Neuronal stem cell (in vitro differentiated cells): ENCODE results near the gene NME2.
"Not testable (repeated sequence)": the region's sequence is repeated elsewhere in the genome, so short reads cannot be mapped to it uniquely, and the experiment has no call there.

Experiments
- DNase-seq: peaks from one replicate; pipeline ENCODE4 v3.0.0-alpha.2; 2013; ENCODE audit warnings: low spot score
- H2AFZ ChIP-seq: one replicate; pipeline ENCODE4 v1.6.1; 2013; ENCODE audit warnings: mild to moderate bottlenecking, low read length, inconsistent platforms
- H2AK5ac ChIP-seq: 2 replicates; pipeline ENCODE4 v1.6.1; 2013; ENCODE audit warnings: low read depth, mild to moderate bottlenecking, inconsistent platforms, low read length, moderate library complexity, mixed read lengths
- H2BK120ac ChIP-seq: 2 replicates; pipeline ENCODE4 v1.6.1; 2013; ENCODE audit warnings: low read depth, mild to moderate bottlenecking, inconsistent platforms, low read length, moderate library complexity, mixed read lengths
- H2BK12ac ChIP-seq: one replicate; pipeline ENCODE4 v1.6.1; 2013; ENCODE audit warnings: low read length, inconsistent platforms
- H2BK15ac ChIP-seq: 2 replicates; pipeline ENCODE4 v1.6.1; 2013; ENCODE audit warnings: mild to moderate bottlenecking, low read length, inconsistent platforms, mixed read lengths
- H2BK5ac ChIP-seq: one replicate; pipeline ENCODE4 v1.6.1; 2013; ENCODE audit warnings: inconsistent platforms, mild to moderate bottlenecking, low read length, moderate library complexity
- H3K14ac ChIP-seq: one replicate; pipeline ENCODE4 v1.6.1; 2013; ENCODE audit warnings: low read length, inconsistent platforms
- H3K18ac ChIP-seq: 2 replicates; pipeline ENCODE4 v1.6.1; 2013; ENCODE audit warnings: low read length, inconsistent platforms
- H3K23ac ChIP-seq: 2 replicates; pipeline ENCODE4 v1.6.1; 2013; ENCODE audit warnings: low read depth, mild to moderate bottlenecking, mixed read lengths, low read length, inconsistent platforms; ENCODE audit not compliant: poor library complexity
- H3K27ac ChIP-seq: replicated peaks from 3 replicates; pipeline ENCODE4 v1.5.1; 2013; ENCODE audit warnings: low read length, inconsistent platforms
- H3K27me3 ChIP-seq, 3 experiments: 2 replicates each; pipeline ENCODE4 v1.6.1; 2013; ENCODE audit warnings: low read length in 3 of 3, mild to moderate bottlenecking in 2 of 3, inconsistent platforms in 1 of 3, low read depth in 1 of 3, mixed read lengths in 1 of 3, moderate library complexity in 1 of 3; ENCODE audit not compliant: control insufficient read depth in 3 of 3, insufficient read depth in 3 of 3
- H3K36me3 ChIP-seq, 2 donors: replicated peaks in 1 of 2; 2 replicates each; pipeline ENCODE4 v1.6.1; 2013; ENCODE audit warnings: low read length in 2 of 2; ENCODE audit not compliant: control insufficient read depth in 2 of 2, insufficient read depth in 2 of 2
- H3K4ac ChIP-seq: 2 replicates; pipeline ENCODE4 v1.6.1; 2013; ENCODE audit warnings: inconsistent platforms, mild to moderate bottlenecking, low read length, moderate library complexity
- H3K4me1 ChIP-seq, 2 donors: 1 replicate in 1 of 2; 2 replicates in 1 of 2; pipeline ENCODE4 v1.6.1; 2013; ENCODE audit warnings: low read length in 2 of 2, low read depth in 1 of 2; ENCODE audit not compliant: control insufficient read depth in 2 of 2, insufficient read depth in 1 of 2
- H3K4me2 ChIP-seq: one replicate; pipeline ENCODE4 v1.6.1; 2013; ENCODE audit warnings: mild to moderate bottlenecking, low read length, inconsistent platforms; ENCODE audit not compliant: insufficient read depth, poor library complexity, severe bottlenecking
- H3K4me3 ChIP-seq, 2 donors: 2 replicates each; pipeline ENCODE4 v1.5.1; 2013; ENCODE audit warnings: low read length in 2 of 2, mild to moderate bottlenecking in 2 of 2, inconsistent platforms in 1 of 2, moderate library complexity in 1 of 2
- H3K79me1 ChIP-seq: one replicate; pipeline ENCODE4 v1.6.1; 2013; ENCODE audit warnings: low read depth, mild to moderate bottlenecking, inconsistent platforms, low read length, moderate library complexity
- H3K9ac ChIP-seq: one replicate; pipeline ENCODE4 v1.6.1; 2013; ENCODE audit warnings: mild to moderate bottlenecking, low read depth, low read length, inconsistent platforms; ENCODE audit not compliant: poor library complexity
- H3K9me3 ChIP-seq, 2 donors: replicated peaks in 1 of 2; 2 replicates each; pipeline versions ENCODE3 to v1.6.1; 2013; ENCODE audit warnings: low read length in 2 of 2, mild to moderate bottlenecking in 2 of 2, inconsistent platforms in 1 of 2, low read depth in 1 of 2, mixed read lengths in 1 of 2, moderate library complexity in 1 of 2; ENCODE audit not compliant: control insufficient read depth in 2 of 2, insufficient read depth in 1 of 2
- H4K8ac ChIP-seq: one replicate; pipeline ENCODE4 v1.6.1; 2013; ENCODE audit warnings: low read depth, mild to moderate bottlenecking, inconsistent platforms, low read length, moderate library complexity
- H4K91ac ChIP-seq: one replicate; pipeline ENCODE4 v1.6.1; 2013; ENCODE audit warnings: low read length, low read depth, mild to moderate bottlenecking, inconsistent platforms; ENCODE audit not compliant: poor library complexity
- WGBS, 2 donors: extraction: QIAGEN DNeasy Blood & Tissue Kit; methylation state at CpG; one replicate each; pipeline ENCODE4 v1.1.7; 2013; ENCODE audit warnings: missing lambda C conversion rate in 2 of 2, mixed read lengths in 1 of 2; ENCODE audit not compliant: insufficient read length in 2 of 2, insufficient replicate concordance in 1 of 2; ENCODE audit errors: extremely low coverage in 2 of 2; 5-methylcytosine and 5-hydroxymethylcytosine counted together

Gene NME2

DNA sequence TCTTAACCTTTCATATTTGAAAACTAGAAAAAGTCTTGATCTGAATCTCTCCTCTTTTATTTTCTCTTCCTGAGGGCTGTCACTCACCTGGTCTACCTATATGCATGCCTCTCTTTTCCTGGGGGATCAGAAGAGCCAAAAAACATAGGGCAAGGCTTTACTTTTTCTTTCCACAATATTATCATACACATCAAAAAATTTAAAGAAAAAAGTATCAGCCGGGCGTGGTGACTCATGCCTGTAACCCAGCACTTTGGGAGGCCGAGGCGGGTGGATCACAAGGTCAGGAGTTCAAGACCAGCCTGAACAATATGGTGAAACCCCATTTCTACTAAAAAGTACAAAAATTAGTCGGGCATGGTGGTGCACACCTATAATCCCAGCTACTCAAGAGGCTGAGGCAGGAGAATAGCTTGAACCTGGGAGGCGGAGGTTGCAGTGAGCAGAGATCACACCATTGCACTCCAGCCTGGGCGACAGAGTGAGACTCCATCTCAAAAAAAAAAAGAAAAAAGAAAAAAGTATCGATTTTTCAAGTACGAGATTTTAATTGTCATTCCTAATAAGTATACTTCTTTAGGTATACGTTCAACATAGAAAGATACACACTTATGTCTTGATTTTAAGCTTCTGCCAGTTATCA lies 43.6 kb upstream of the NME2 start:
- Histone ChIP-seq H2AFZ (peak overlapping the region; percentile 92), H3K4me1 (peaks cover 8 to 16% of the 10 kb centered on the region in 2 donors)
- not testable (repeated sequence) for H4K91ac ChIP-seq, H3K14ac ChIP-seq, H3K9me3 ChIP-seq, H3K36me3 ChIP-seq, H3K27ac ChIP-seq, H2AK5ac ChIP-seq, H3K27me3 ChIP-seq, DNase-seq, H3K4ac ChIP-seq, H2BK120ac ChIP-seq, H3K9ac ChIP-seq, H2BK5ac ChIP-seq, H3K4me2 ChIP-seq, H3K23ac ChIP-seq, H3K4me3 ChIP-seq, H3K18ac ChIP-seq, H3K79me1 ChIP-seq, H2BK15ac ChIP-seq, H4K8ac ChIP-seq, H2BK12ac ChIP-seq
- no CpG with 5 or more reads among the region's 10 CpGs for WGBS, 2 donors

DNA sequence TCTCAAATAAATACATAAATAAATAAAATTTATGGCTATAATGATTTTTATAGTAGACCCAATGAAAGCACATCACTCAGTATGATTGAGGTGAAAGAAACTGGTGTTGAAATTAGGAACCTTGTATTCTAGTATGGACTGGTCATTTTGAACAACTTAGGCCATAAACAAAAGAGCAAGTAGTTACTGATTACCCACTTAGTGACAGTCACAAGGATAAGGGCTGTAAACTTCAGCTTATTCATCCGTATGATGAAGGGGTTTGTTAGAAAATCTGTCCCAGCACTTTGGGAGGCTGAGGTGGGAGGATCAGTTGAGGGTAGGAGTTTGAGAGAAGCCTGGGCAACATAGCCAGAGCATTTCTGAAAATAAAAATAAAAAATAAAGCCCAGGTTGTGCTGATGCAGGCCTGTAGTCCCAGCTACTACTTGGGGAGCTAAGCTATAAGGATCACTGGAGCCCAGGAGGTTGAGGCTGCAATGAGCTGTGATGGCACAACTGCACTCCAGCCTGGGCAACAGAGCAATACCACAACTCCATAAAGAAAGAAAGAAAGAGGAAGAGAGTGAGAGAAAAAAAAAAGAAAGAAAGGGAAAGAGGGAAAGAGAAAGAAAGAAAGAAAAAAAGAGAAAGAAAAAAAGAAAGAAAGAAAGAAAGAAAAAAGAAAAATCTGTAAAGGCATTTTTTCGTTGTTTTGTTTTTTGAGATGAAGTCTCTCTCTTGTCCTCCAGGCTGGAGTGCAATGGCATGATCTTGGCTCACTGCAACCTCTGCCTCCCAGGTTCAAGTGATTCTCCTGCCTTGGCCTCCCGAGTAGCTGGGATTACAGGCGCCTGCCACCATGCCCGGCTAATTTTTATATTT lies 41.3 kb upstream of the NME2 start:
- H3K4ac ChIP-seq, result no peak overlapping the region
- H4K91ac ChIP-seq, result no peak overlapping the region
- no peak overlapping the region for H3K27ac ChIP-seq
- no peak overlapping the region for H2BK15ac ChIP-seq
- H3K23ac ChIP-seq, result no peak overlapping the region
- no peak overlapping the region for H2BK120ac ChIP-seq
- no peaks in the 10 kb centered on the region for H3K36me3 ChIP-seq
- no peak overlapping the region for H3K4me3 ChIP-seq
- H3K9ac ChIP-seq, result no peak overlapping the region
- peaks cover 2% of the 10 kb centered on the region for H3K79me1 ChIP-seq
- no peaks in the 10 kb centered on the region for H3K27me3 ChIP-seq
- H2BK12ac ChIP-seq, result no peak overlapping the region
- H3K4me2 ChIP-seq, result no peak overlapping the region
- no peak overlapping the region for H3K14ac ChIP-seq
- no peak overlapping the region for H4K8ac ChIP-seq
- no peak for DNase-seq
- no CpG with 5 or more reads among the region's 5 CpGs for WGBS, 2 donors
- no peak overlapping the region for H2BK5ac ChIP-seq
- peaks cover 4 to 7% of the 10 kb centered on the region in 2 donors for H3K4me1 ChIP-seq
- H3K9me3 ChIP-seq, result no peaks in the 10 kb centered on the region
- no peak overlapping the region for H3K18ac ChIP-seq
- no peak overlapping the region for H2AK5ac ChIP-seq
- H2AFZ ChIP-seq, result peak overlapping the region; percentile 29

GRCh38 chr17:51128076-51128475 lies 38.1 kb upstream of the NME2 start:
- Histone ChIP-seq H2BK120ac (no peak overlapping the region), H3K9ac (no peak overlapping the region), H3K4me2 (no peak overlapping the region), H2BK15ac (no peak overlapping the region), H3K4me1 (no peaks in the 10 kb centered on the region), H3K27ac (no peak overlapping the region), H2AK5ac (no peak overlapping the region), H3K9me3 (no peaks in the 10 kb centered on the region), H3K14ac (no peak overlapping the region), H3K36me3 (no peaks in the 10 kb centered on the region), H2BK5ac (no peak overlapping the region), H2BK12ac (no peak overlapping the region), H3K23ac (no peak overlapping the region), H4K91ac (no peak overlapping the region), H3K27me3 (no peaks in the 10 kb centered on the region), H3K79me1 (no peaks in the 10 kb centered on the region), H3K4me3 (no peak overlapping the region), H3K4ac (no peak overlapping the region), H4K8ac (no peak overlapping the region), H3K18ac (no peak overlapping the region), H2AFZ (no peak overlapping the region)
- no CpG with 5 or more reads among the region's 3 CpGs for WGBS, 2 donors
- no peak for DNase-seq

- H3K4me1 ChIP-seq, result no peaks in the 10 kb centered on the region
- no peaks in the 10 kb centered on the region for H3K36me3 ChIP-seq
- H3K4me2 ChIP-seq, result no peak overlapping the region
- no peak overlapping the region for H3K9ac ChIP-seq
- no peak overlapping the region for H3K23ac ChIP-seq
- H2BK12ac ChIP-seq, result no peak overlapping the region
- H3K14ac ChIP-seq, result no peak overlapping the region
- H2BK120ac ChIP-seq, result no peak overlapping the region
- no peak overlapping the region for H2AK5ac ChIP-seq
- H3K27me3 ChIP-seq, result no peaks in the 10 kb centered on the region
- H2AFZ ChIP-seq, result peak overlapping the region; percentile 2
- no peak overlapping the region for H3K4ac ChIP-seq
- H3K27ac ChIP-seq, result no peak overlapping the region
- H2BK5ac ChIP-seq, result no peak overlapping the region
- no peaks in the 10 kb centered on the region for H3K9me3 ChIP-seq
- H3K4me3 ChIP-seq, result no peak overlapping the region
- H3K18ac ChIP-seq, result no peak overlapping the region
- H4K8ac ChIP-seq, result no peak overlapping the region
- DNase-seq, result no peak
- no peaks in the 10 kb centered on the region for H3K79me1 ChIP-seq
- no peak overlapping the region for H2BK15ac ChIP-seq
- no peak overlapping the region for H4K91ac ChIP-seq
Observed at GRCh38 chr17:51132964-51133319, 33.3 kb upstream of the NME2 start.
